ENCODE data around the gene SPCS2.

DNA sequence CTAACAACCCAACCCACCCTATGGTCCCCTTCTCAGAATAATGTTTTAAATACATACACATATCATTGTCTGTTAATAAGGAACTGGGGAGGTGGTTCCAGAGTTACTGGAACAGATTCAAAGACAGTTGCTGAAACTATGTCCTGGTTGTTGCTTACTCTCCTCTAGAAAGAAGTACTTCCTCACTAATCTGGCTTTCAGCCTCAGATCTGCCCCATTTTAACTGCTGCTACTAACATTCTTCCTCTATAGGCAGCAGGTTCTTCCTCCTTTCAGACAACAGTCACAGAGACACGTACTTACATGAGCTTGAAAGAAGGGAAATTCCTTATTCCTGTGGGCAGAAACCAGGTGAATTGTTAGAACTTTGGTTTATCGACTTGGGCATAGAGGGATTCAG, 31.6 kb downstream of the SPCS2 start:
- TF ChIP-seq EZH2phosphoT487 (IDR thresholded peaks at IDR 0.05; ENCODE audit: insufficient read depth, low read depth) (no peak), EZH2 (IDR thresholded peaks at IDR 0.05; ENCODE audit: insufficient read depth, poor library complexity, severe bottlenecking) (no peak)
